Activated T-cell treated with anti-CD3 and anti-CD28 coated beads for 4 hours (primary cell): Measurements from ENCODE around the gene ING3.
"Not testable (repeated sequence)": the region's sequence is repeated elsewhere in the genome, so short reads cannot be mapped to it uniquely, and the experiment has no call there.

Source experiments
- DNase-seq: peaks from one replicate; pipeline ENCODE4 v3.0.0-alpha.2; 2020

ING3 gene

DNA sequence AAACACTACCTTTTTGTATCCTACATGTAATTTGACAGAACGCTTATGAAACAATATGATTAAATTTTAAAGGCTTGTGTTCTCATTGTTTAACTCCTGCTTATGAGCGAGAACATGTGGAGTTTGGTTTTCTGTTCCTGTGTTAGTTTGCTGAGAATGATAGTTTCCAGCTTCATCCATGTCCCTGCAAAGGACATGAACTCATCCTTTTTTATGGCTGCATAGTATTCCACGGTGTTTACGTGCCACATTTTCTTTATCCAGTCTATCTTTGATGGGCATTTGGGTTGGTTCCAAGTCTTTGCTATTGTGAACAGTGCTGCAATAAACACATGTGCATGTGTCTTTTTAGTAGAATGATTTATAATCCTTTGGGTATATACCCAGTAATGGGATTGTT lies 54.5 kb downstream of the ING3 start:
- DNase-seq: not testable (repeated sequence)

DNA sequence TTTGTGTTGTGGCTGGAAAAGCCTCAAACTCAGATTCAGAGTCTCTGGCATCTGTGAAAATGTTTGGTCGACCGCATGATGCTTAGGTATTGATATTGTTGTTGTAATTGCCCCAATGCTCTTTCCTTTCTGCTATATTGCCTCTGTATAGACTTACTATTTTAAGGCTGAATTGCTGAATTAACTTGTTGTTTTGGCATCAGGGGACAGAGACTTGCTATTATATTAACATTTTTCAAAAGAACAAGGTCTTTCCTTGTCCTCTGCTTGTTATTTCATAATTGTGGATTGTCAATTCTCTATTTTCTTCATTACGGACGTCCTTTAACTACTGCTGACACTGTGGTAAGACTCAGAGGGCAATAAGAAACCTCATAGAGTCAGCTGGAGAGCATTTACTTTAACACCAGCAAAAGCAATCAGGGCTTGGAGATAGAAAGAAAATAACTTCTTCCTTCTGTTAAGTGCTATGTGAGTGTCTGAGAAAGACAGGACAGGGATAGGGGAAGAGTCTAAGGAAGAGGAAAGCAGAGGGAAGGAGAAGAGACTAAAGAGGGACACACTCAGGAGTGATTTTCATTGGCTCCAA lies 55.5 kb downstream of the ING3 start:
- DNase-seq: no peak

DNA sequence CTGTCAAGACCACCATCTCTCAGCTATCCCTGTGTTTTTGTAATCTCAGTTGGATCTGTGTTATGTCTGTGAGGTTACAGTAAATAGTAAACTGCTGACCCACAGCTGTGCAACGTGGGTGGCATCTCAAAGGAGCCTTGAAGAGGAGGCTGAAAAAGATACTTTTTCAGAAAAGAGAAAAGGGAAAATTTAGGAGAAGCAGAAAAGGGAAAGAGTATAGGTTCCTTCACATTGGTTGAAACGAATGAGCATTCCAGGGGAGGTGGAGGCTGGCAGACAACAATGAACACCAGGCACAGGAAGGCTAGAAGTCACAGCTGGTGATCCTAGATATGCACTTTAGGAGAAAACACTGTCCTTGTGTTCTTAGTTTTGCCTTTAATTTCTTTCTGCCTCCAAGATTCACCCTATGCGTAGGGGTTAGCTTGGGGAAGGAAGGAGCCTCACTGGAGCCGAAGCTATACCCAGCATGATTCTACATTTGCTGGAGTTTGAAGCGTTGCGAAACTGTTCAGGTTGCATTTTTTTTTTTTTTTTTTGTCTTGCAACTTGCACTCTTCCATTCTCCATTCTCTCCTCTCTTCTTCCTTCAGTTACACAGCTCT lies 56.2 kb downstream of the ING3 start:
- DNase-seq: no peak

DNA sequence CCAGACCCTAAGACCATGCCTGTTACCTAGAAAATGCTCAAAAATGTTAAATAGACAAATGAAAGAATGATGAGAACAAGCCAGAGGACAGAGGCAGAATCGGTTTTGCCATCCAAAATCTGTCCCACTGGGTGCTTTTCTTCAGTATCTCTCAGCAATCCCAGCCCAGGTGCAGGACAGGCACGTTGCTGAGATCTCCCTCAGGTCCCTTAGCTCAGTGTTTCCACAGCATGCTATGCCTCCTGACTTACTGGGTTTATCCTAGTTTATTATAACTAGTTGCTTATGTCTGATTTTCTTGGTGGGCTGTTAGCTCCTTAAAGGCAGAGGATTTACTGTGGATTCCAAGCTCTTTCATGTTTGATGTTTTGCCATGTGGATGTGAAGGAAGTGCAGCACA lies 58.2 kb downstream of the ING3 start:
- no peak for DNase-seq

DNA sequence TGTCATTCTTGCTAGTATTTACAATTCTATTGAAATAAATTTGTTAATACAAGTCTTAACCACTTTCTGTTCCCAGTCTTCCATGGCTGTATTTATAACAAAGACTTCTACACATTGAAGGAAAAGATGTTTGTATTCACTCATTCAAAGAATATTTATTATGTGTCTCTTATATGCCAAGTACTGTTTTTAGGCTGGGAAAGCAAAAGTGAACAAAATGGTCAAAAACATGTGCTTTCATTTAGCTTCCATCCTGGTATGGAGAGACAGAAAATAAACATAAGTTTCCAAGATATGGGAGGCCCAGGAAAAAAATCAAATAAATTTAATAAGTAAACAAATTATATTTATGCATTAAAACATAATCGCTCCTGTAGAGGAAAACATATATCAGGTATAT lies 60.8 kb downstream of the ING3 start:
- DNase-seq: no peak

DNA sequence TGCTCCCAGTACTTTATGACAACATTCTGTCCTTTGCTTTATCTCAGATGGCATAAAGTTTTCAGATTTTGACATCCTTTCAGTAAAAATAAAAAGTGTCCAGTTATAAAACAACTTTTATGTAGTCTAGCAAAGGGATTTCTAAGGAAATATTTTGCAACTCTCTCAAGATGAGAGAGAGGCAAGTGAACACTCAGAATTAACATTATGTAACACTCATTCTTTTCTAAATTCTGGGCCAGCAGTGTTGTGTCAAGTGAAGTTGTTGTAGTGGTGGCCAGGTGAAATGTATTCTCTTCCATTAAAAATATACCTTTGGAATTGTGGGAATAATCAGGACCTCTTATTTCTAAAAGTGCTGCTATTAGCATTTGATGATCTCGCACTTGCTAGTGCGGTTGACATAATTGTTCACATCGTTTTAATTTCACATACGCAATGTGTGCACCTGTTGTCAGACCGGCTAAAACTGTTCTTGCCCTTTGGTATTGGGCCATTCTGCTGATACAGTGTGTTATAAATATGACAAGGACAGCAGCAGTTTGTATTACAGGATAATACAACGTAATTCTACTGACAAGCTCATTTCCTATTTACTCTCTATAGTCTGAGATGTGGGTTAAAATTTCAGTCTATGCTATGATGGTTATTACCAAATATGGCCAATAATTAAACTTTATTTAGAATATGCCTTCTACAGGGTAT lies 61.7 kb downstream of the ING3 start:
- no peak for DNase-seq

DNA sequence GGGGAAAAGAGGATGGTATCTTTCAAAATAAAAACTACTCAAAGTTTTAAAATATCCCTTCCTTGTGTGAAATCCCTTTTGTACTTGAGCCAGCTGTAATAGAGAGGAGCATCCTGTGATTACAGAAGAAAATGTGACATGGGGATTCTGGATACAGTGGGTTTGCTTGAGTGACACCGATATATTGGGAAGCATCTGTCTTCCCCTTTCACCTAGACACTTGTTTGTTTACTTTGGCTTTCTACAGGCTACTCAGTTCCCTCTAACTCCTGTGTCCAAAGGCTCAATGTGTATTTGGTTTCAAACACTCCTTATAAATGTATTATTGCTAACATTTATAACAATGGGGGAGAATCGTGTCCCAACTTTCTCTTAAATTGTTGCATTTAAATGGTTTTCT lies 62.3 kb downstream of the ING3 start:
- no peak for DNase-seq

DNA sequence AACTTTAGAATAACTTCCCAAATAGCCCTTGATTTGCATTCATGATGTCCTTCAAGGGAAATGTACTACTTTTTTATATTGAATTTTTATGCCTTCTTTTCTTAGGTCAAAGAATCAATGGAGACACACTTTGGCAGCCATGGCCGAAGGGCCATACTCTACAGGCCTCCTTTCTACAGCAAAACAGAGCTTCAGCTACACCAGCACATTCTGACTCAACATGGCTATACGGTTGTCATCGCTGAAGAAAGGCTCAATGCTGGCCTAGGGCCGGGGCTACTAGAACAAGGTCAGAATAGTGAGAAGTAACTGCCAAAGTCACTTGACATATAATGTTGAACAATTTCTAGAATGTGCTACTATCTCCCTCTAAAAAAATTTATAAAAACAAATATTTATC lies 65.0 kb downstream of the ING3 start:
- no peak for DNase-seq

DNA sequence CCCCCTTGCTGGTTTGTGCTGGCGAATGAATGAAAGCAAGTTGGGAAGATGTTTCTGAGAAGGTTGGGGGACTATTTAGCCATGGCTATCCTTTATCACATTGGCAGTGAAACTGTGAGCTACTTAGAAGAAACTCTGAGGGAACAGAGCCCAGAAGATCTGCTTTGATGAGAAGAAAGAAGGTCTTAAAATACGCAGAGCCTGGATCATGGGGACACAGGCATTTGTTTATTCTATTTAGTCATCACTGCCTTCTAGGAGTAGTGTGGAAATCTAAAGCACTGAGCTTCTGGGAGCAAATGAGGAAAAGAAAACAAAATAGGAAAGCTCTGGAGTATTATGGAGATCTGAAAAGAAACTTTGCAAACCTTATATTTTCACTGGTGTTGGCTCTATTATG lies 66.4 kb downstream of the ING3 start:
- DNase-seq: no peak

DNA sequence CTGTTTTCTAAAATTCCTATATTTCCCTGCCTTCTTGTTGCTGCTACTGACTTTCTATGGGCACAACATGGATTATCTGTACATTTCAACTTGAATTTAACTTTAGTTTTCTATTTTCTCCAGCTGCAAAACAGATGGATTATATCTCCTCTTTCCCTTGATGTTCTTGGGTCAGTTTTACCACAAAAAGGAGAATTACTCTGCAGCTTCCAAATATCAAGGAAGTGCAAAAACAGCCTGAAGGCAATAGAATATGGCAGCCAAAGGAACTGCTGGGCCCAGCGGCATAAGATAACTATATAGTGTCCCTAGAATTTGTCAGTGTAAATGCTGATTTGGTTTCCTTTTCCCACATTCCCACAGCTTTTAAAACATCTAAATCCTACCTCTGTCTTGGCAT lies 67.0 kb downstream of the ING3 start:
- no peak for DNase-seq

DNA sequence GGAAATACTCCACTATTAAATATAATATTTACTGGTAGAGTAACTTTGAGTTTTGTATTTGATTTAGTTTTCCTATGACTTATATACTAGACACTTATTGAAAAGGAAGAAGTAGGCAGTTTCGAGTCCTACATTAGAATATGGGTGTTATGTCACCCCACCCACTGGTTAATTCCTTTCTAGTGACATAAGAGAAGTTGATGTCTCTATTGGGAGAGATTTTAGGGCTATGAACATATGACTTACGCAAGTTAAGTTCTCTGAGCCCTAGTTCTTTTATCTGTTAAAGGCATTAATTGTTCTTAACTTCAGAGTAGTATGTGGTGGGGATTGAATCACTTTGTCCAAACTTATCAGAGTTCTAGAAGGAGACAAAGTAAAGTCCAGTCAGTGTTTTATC lies 68.4 kb downstream of the ING3 start:
- DNase-seq: no peak

DNA sequence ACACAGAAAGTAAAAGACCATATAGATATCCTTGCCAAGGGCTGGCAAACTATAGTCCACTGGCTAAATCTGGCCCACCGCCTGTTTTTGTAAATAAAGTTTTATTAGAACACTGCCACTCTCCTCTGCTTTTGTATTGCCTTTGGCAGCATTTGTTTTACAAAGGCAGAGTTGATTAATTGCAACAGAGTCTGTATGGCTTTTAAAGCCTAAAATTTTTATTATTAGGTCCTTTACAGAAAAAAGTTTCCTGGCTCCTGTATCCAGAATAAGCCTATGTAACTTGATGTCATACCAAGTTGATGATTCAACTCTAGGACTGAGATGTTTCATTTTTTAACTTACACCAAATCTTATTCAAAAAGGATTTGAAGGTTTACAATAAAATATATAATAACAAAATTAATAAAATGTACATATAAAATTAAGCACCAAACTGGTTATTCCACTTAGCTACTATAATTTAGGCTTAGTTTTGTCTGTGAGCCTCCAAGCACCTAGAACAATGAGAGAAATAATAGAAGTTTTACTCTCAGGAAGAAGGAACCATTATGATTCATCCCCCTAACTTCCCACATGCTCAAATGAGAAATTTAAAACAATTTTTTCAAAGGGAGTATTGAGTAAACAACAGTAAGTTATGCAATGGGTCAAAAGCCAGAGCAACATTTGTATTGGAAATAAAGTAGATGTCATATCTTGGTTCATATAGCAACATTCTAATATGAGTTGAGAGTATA lies 69.8 kb downstream of the ING3 start:
- no peak for DNase-seq

DNA sequence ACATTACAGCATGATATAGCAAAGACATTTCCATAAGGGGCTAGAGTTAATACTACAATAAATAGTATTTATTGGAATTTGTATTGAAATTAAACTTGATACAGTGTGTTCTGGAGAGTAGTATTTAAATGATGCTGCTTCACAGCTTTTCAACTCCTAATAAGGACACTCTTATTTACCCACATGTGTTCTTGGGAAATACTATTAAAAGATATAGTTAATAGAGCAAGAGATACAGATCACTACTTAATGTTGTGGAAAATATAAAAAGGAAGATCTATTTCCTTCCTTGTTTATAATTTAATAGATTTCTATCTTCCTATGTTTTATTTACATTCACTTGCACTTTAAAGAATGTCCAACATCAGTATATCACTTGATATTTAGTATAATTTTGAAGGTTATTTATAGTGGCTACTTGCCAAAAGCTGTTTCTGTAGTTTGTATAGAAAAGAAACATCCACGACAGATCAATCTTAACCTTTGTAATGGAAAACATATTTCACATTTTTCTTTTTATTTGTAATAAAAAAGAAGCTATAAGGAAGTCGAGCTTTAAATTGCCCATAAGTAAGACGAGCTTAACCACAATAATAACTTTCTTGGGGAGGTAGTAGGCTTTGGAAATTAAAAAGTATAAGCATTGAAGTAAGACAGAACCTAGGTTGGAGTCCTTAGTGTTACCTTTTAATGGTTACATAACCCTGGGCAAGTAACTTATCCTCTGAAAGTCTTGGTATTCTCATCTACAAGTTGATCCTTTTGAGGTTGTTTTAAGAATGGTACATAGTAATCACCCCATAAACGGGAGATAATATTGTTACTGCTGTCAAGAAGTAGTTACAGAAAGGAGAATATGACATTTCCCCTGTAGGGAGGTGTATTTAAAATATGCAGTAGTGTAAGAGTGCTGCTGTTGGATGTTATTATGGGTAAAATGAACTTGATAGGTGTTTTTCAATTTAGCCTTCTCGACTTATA lies 70.7 kb downstream of the ING3 start:
- DNase-seq: no peak

DNA sequence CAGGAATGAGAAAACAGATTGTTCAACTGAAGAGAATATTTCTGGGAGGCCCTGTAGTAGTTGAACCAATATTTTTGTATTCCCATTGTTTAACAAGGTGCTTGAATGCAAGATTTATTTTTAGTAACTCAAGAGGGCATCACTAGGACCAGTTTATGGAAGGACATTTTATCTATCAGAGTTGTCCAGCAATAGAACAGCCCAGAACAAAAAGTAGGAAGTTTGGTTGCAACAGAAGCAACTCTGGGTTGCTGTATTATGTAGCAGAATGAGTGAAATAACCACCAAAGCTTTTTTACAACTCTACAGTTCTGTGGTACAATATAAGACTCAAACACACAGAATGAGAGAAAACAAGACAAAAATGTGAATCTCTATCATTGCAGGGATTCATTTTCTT lies 72.6 kb downstream of the ING3 start:
- no peak for DNase-seq

DNA sequence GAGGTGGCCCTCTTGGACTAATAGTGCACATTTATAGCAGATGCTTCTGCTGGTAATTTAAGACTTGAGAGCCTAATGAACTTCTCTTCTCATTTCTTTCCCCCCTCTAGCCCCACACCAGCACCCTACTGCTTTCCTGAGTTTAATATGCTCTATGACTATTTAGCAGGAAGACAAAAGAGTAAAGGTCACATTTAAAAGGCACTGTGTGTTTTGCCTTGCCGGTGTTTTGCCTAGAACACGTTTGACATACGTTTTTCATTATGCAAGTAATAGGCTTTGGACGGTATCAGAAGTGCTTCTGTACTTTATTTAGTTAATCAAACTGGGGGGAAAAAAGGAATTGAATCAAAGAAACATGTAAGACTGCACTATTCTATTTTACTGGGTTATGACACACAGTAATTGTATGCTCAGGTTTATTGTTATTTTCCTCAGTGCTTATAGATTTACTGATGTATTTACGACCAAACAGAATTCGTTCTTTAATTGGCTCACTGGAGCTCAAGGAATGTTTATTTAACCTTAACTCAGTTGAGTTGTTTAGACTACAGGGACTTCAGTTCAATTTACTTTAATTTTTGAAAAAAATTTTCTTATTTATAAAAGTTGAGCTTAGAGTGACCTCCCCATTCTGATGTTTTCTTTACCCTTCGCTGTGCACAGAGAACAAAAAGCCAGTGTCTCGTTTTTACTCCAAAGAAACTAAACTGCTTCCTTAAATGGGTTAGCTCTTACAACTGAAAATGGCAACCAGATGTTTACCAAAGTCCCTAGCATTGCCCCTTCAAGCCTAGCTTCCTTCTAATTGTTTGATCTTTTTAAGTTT lies 73.3 kb downstream of the ING3 start:
- DNase-seq: no peak

DNA sequence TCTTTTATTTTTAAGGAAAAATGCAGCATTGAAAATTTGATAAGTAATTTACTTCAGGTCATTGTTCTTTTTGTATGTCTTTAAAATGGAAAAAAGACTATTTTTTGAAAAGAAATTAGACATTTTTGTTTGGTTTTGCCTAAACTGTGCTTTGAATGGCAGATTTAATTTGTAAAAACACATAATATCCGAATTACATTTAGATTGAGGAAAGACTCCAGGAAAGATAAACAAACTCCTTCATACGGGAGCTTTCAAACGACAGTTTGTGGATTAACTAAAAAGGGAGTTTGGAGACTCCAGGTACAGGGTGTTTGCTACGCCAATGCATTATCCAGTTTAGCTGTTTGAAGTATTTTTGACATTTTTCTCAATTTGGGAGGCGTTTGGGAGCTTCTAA lies 74.0 kb downstream of the ING3 start:
- no peak for DNase-seq

DNA sequence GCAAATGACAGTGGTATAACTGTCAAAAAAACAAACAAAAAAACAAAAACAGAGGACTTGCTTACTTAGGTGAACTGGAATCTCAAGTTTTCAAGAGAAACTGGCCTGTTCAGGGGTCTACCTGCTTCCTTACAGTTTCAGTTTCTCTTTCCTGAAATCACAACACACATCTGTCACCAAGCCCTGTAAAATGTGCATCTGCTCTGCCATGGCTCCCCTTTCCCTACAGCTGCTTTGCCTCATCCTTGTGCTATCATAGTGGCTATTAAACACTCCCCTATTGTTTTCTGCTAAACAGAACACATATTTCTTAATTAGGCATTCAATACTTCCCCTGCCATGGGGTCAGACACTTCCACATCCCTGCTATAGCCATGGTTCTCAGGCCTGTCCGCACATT lies 75.6 kb downstream of the ING3 start:
- no peak for DNase-seq

DNA sequence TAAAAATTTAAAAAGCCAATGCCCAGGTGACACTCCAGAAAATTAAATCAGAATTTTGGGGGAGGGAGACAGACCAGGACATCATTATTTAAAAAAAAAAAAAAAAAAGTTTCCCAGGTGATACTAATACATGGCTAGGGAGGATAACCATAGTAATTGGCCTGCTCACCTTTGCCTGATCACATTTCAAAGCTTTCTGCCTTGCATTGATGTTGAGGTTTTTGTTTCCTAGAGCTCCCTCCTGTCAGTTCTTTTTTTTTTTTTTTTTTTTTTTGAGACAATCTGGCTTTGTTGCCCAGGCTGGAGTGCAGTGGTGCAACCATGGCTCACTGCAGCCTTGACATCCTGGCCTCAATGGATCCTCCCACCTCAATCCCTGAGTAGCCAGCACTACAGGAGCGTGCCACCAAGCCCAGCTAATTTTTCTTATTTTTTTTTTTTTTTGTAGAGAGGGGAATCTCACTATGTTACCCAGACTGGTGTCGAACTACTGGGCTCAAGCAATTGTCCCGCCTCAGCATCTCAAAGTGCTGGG lies 76.1 kb downstream of the ING3 start:
- no peak for DNase-seq
